ENCODE data around the gene ACOT12. TPM values are rescaled to one million over a fixed set of nuclear protein-coding genes. Genes with fewer than 3 reads are reported as not detected.
A peak's percentile ranks its signal among the peaks of the same experiment; 100 is the strongest.
"Not testable (repeated sequence)": the region's sequence is repeated elsewhere in the genome, so short reads cannot be mapped to it uniquely, and the experiment has no call there.

The ACOT12 gene
- polyA plus RNA-seq, 1 experiment: 0.56 TPM

- no peak for TF ChIP-seq CTCF (IDR thresholded peaks at IDR 0.05; ENCODE audit: low read depth, low read length)
- CTCF ChIA-PET: interaction anchor here (0.6 to 1.4 kb wide), 11 partner anchors 12 to 924 kb away, joined by 3 to 9 read pairs (median 3); no protein-coding TSS in a partner anchor
- no peaks in the 10 kb centered on the region; the same call in 1 of the 2 replicates for H3K9me3 ChIP-seq (ENCODE audit: control insufficient read depth, insufficient read depth, low read length)
- H3K27me3 ChIP-seq (ENCODE audit: control insufficient read depth, insufficient read depth, low read length): no peaks in the 10 kb centered on the region
- no peak overlapping the region for H3K27ac ChIP-seq (ENCODE audit: low read depth, low read length)
- peak overlapping the region; percentile 99 for H3K4me3 ChIP-seq (ENCODE audit: low read depth, low read length)
- POLR2A ChIA-PET: interaction anchor here (0.7 to 3.7 kb wide), 6 partner anchors 12 to 549 kb away, joined by 3 to 25 read pairs (median 4); no protein-coding TSS in a partner anchor
- DNase-seq (ENCODE audit: low read depth, low spot score): no peak
These were observed 91.3 kb downstream of the ACOT12 start for GRCh38 chr5:81302596-81302995.

- ChIA-PET CTCF (interaction anchor here (0.6 to 3.2 kb wide), 8 partner anchors 9 to 925 kb away, joined by 3 to 23 read pairs (median 5); no protein-coding TSS in a partner anchor), POLR2A (interaction anchor here (0.8 to 3.7 kb wide), 5 partner anchors 13 to 551 kb away, joined by 3 to 25 read pairs (median 5); partner anchors contain the start of gene SSBP2)
- Histone ChIP-seq H3K9me3 (ENCODE audit: control insufficient read depth, insufficient read depth, low read length) (no peaks in the 10 kb centered on the region; the same call in 1 of the 2 replicates), H3K27ac (ENCODE audit: low read depth, low read length) (peak within 1 kb of the TSS; percentile 97), H3K4me3 (ENCODE audit: low read depth, low read length) (peak within 1 kb of the TSS; percentile 99), H3K27me3 (ENCODE audit: control insufficient read depth, insufficient read depth, low read length) (no peaks in the 10 kb centered on the region)
- peak; percentile 39 for TF ChIP-seq CTCF (IDR thresholded peaks at IDR 0.05; ENCODE audit: low read depth, low read length)
- DNase-seq (ENCODE audit: low read depth, low spot score): peak; percentile 84
These were observed 92.5 kb downstream of the ACOT12 start, which contains the start of gene ZCCHC9 for GRCh38 chr5:81301271-81302015. ZCCHC9 (plus strand) TSS chr5:81301587; CDS start chr5:81304758, 3,171 bp downstream.

GRCh38 chr5:81300921-81301270, 93.0 kb downstream of the ACOT12 start:
- H3K27ac ChIP-seq (ENCODE audit: low read depth, low read length): peak overlapping the region; percentile 97
- no peak for DNase-seq (ENCODE audit: low read depth, low spot score)
- peak overlapping the region; percentile 99 for H3K4me3 ChIP-seq (ENCODE audit: low read depth, low read length)
- H3K27me3 ChIP-seq (ENCODE audit: control insufficient read depth, insufficient read depth, low read length): no peaks in the 10 kb centered on the region
- ChIA-PET CTCF (interaction anchor here (1.2 to 3.2 kb wide), 3 partner anchors 9 to 865 kb away, joined by 3 to 23 read pairs (median 6); no protein-coding TSS in a partner anchor), POLR2A (interaction anchor here (1.3 to 3.7 kb wide), 2 partner anchors 13 to 551 kb away, joined by 16 to 25 read pairs; no protein-coding TSS in a partner anchor)
- H3K9me3 ChIP-seq (ENCODE audit: control insufficient read depth, insufficient read depth, low read length): no peaks in the 10 kb centered on the region; the same call in 1 of the 2 replicates
- no peak for TF ChIP-seq CTCF (IDR thresholded peaks at IDR 0.05; ENCODE audit: low read depth, low read length)

- ChIA-PET POLR2A (no interaction called here), CTCF (interaction anchor here (1.6 to 3.3 kb wide), 4 partner anchors 9 to 25 kb away, joined by 4 to 32 read pairs (median 13); no protein-coding TSS in a partner anchor)
- TF ChIP-seq CTCF (IDR thresholded peaks at IDR 0.05; ENCODE audit: low read depth, low read length): no peak
- no peaks in the 10 kb centered on the region for H3K27me3 ChIP-seq (ENCODE audit: control insufficient read depth, insufficient read depth, low read length)
- no peak for DNase-seq (ENCODE audit: low read depth, low spot score)
- peaks cover 3% of the 10 kb centered on the region; the same call in 1 of the 2 replicates for H3K9me3 ChIP-seq (ENCODE audit: control insufficient read depth, insufficient read depth, low read length)
- H3K4me3 ChIP-seq (ENCODE audit: low read depth, low read length): no peak overlapping the region
- no peak overlapping the region for H3K27ac ChIP-seq (ENCODE audit: low read depth, low read length)
These were observed 96.4 kb downstream of the ACOT12 start for GRCh38 chr5:81297531-81297930.

- H3K4me3 ChIP-seq (ENCODE audit: low read depth, low read length); H3K27me3 ChIP-seq (ENCODE audit: control insufficient read depth, insufficient read depth, low read length); DNase-seq (ENCODE audit: low read depth, low spot score); POLR2A ChIA-PET; H3K9me3 ChIP-seq (ENCODE audit: control insufficient read depth, insufficient read depth, low read length); H3K27ac ChIP-seq (ENCODE audit: low read depth, low read length); CTCF ChIA-PET: not testable (repeated sequence)
These were observed 99.9 kb downstream of the ACOT12 start for GRCh38 chr5:81294021-81294420.
